ENCODE results near the gene EIF3D.

EIF3D gene, protein sequence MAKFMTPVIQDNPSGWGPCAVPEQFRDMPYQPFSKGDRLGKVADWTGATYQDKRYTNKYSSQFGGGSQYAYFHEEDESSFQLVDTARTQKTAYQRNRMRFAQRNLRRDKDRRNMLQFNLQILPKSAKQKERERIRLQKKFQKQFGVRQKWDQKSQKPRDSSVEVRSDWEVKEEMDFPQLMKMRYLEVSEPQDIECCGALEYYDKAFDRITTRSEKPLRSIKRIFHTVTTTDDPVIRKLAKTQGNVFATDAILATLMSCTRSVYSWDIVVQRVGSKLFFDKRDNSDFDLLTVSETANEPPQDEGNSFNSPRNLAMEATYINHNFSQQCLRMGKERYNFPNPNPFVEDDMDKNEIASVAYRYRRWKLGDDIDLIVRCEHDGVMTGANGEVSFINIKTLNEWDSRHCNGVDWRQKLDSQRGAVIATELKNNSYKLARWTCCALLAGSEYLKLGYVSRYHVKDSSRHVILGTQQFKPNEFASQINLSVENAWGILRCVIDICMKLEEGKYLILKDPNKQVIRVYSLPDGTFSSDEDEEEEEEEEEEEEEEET

DNA sequence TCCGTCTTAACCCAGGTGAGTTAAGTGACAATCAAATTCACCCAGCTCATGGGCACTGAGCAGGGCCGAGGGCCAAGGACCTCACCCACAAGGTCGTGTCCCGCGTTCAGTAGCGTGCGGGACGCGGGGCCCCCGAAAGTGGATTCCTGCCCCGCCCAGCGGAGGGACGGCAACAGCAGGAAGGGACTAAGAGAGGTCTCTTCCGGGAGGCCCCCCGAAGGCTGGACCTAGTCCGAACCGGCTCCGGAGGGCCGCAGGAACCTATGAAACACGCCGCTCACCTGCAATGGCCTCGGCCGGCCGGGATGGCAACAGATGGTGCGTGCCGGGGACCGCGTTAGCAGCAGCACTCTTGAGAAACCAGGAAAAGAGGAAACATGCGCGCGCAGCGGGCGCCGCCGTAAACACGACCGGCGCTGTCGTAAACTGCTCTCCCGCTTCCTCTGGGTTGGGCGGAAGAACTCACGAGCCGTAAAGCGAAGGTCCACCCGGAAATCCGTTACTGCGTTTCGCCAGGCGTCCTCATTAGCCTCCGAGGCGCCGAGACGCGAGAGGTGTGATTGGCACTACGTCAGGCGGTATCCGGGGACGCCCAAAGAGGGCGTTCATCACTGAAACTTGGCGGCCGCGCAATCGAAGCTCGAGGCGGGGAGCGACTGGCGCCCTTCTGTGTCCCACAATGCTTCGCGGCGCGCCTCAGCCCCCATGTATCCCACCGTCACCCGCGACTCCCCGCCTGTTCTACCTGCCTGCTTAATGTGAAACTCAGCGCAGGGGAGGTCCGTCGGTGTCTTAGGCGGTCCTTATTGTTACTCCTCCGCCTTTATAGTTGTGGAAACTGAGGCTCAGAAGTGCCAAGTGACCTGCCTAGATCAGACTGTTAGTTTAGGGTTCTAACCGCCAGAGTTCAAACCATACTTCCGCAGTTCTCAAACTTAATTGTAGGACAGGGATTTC lies at the start of gene EIF3D:
Gene EIF3D, minus strand, starts transcription at position 372 of the 957 bp plus-strand sequence. CDS start 3,045 bp downstream, outside the sequence.
- DNase-seq, result peak; percentile 93 to 99 (median 97)
- intact Hi-C loops (cut with DNase I), result no loop called here

DNA sequence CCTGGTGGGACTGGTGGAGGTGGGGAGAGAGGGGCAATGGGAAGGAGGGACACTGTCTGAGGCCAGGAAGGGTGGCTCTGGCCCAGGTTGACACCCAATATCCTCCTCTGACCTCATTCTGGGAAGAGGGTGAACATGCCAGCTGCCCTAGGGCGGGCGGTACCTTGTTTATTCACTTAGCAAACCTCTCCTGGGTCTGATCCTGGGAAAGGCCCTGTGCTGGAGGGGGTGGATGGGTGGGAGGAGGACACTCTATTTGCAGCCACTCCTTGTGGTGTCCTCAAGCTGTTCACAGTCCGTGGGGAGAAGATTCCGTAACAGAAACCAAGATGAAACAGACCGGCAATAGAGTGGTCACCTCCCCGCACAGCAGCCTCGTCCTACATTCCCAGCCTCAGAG lies 49.7 kb upstream of the EIF3D start:
- intact Hi-C loops (cut with DNase I), result no loop called here
- no peak for DNase-seq

DNA sequence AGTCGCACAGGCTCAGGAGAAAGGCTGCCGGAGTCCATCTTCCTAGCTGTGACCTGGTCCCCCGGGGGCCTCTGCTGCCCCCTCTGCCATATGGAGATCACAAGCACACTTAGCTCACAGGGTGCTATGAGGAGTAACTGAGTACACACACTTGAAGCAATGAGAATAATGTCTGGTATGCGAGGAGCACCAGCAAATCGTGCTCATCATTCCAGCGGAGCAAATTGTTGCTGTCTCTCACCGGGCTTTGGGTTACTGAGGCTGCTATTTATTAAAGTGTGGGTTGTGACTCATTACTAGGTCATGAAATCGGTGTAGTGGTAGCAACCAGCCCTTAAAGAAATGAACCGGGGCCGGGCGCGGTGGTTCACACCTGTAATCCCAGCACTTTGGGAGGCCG lies 48.1 kb upstream of the EIF3D start:
- intact Hi-C loops (cut with DNase I), result no loop called here
- no peak for DNase-seq

DNA sequence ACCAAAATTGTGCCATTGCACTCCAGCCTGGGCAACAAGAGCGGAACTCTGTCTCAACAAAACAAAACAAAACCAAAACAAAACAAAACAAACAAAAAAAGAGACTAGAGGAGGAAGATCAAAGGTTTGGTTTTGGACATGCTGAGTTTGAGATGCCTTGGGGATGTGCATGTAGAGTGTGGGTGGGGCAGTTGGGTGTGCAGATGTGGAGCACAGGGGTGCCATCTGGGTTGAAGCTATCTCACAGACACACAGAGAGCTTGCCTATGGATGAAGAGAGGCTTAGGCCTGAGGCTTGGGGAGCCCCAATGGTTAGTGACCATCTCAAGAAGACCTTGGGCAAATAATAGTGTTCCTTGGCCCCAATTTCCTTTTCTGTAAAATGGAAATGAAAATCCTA lies 45.8 kb upstream of the EIF3D start:
- no peak for DNase-seq
- intact Hi-C loops (cut with DNase I), result no loop called here

DNA sequence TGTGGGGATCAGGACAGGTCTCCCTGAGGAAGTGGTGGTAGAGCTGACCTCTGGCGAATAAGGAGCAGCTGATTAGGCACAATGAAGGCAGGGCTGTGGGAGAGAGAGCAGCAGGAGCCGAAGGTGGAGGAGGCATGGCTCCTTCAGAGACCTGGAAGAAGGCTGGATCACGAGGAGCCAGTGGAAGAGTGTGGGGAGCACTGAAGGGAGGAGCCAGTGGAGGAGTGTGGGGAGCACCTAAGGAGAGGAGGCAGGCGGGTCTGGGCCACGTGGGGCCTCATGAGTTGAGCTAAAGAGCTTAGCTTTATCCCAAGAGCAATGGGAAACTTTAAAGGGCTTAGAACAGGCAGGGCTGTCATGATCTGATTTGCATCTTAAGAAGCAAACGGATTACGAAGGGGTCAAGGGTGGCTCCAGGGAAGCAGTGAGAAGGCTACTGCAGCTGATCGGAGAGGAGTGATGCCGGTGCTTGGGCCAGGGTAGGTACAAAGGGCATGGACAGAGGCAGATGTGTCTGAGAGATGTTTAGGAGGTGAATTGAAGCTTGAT lies 44.9 kb upstream of the EIF3D start:
- intact Hi-C loops (cut with DNase I), result no loop called here

DNA sequence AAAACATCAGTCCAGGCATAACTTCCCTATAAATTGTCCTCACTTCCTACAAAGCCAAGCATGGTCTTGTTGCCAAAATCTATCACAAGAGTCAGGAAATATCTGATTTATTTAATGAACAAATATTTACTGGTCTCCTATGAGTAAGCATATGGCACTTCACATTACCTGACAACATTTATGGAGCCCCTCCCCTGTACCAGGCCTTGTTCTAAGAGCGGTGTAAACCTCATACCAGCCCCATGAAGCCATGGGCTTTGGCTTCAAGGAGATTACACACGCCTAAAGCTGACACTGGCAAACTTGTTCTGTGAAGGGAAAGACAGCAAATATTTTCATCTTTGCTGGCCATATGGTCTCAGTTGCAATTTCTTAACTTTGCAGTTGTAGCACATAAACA lies 43.0 kb upstream of the EIF3D start:
- intact Hi-C loops (cut with DNase I), result no loop called here

More for the DNA sequence above, 44.9 kb upstream of the EIF3D start:
- DNase-seq, result no peak

DNA sequence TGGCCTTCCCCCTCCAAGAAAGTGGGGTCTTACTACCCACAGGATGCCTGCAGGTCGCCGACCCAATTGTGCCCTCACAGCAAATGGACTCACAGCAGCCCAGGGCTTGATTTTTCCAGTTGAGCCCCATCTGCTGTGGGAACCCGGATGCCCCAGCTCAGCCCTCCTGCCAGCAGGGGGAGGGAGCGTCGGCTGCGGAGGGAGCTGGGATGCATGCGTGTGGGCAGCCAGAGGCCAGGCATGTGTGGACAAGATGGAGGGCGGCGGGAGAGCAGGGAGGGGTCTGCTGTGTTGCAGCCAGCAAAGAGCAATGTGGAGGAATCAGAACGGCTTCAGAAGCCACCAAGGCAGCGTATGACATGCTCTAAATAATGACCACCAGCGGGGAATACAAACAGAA lies 41.0 kb upstream of the EIF3D start:
- intact Hi-C loops (cut with DNase I), result no loop called here
- DNase-seq, result peak in 4 of 42 donors; percentile 20 to 39 (median 32)

More for the DNA sequence above, 43.0 kb upstream of the EIF3D start:
- no peak for DNase-seq

DNA sequence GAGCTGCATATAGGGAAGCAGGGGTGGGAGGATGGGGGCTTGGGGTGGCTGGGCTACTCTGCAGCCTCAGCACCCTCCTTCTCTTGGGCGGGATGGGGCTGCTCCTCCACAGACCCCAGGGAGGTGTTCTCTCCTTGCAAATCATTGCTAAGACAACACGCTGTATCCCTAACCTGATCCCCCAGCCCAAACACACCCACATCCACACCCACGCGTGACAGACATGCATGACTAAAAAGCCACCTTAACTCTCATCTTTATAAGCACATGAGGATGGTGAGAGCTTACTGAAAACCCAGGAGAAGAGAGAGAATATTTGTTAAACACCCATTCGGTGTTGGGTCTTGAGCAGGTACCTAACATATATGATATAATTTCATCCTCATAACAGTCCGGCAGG lies 39.9 kb upstream of the EIF3D start:
- intact Hi-C loops (cut with DNase I), result no loop called here
- peak in 14 of 42 donors; percentile 23 to 71 (median 40) for DNase-seq

DNA sequence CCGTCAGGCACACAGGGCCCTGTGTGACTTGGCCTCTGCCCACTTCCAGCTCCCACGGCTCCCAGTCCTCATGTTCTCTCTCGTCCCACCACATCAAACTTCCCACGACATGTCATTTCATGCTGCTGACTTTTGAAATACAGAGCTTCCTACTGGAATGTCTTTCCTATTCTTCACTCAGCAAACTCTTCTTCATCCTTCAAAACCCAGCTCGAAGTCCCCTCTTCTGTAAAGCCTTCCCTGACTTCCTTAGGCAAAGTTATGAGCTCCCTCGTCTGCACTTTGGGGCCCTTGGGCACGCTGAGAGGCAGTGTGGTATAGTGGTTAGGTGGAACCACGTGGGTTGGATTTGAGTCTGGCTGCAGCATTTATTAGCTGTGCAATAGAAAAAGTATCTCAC lies 37.8 kb upstream of the EIF3D start:
- DNase-seq, result peak in 1 of 42 donors; percentile 21
- intact Hi-C loops (cut with DNase I), result no loop called here

DNA sequence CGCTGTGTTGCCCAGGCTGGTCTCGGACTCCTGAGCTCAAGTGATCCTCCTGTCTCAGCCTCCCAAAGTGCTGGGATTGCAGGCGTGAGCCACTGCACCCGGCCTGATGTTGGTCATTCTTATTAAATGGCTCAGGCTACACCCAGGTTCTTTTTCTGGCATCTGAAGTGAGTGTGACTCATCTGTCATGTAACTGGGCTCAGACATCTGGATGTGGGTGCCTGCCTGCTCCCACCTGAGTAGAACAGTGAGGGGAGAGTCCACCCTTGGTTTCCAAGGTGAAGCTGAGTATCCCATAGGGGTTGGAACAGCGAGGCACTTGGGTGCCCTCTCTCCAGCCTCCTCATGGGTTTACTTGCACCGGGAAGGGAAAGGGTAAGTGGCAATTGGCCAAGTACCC lies 36.7 kb upstream of the EIF3D start:
- DNase-seq, result peak in 1 of 42 donors; percentile 20

DNA sequence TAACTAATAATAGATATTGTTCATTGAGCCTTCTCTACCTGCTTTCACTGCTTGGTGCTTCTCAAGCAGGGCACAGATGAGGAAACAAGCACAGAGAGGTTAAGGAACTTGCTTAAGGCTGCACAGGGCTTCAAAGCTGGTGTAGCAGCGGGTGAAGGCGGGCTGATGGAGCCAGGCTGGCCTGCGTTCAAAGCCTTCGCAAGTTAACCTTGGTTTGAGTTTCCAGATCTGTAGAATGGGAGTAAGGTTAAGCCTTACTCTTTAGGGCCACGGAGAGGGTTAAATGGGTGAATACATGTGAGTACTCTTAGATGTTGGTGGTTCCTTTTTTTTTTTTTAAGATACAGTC lies 36.2 kb upstream of the EIF3D start:
- intact Hi-C loops (cut with DNase I), result no loop called here
- no peak for DNase-seq

More for the DNA sequence above, 36.7 kb upstream of the EIF3D start:
- intact Hi-C loops (cut with DNase I), result no loop called here

DNA sequence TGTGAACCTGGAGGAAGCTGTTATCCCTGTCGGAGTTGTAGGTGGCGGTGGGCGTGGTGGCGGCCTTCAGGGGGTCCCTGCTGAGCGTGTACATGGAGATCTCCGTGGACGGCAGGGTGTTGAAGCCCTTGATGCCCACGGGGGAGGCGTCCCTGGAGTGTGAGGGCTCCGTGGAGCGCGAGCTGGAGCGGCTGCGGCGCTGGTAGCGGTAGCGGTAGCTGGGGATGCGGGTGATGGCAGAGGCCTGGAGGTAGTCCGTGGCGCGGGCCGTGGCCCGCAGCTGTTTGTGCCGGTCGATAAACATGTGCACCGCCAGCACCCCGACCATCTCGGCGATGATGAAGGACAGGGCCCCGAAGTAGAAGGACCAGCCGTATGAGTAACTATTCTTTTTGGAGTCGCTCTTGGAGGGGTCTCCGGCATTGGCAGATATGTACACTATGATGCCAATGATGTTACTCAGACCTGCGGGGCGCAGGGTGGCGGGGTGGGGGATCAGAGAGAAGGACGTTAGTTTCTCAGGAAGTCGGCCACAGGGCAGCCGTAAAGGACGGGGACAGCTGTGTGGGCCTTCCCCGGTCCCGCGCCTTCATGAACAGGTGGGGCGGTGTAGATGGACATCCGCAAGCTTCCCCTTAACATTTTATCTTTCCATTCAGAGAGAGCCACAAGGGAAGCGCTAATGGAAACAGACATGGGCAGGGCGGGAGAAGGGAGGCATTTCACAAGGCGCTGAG lies 35.6 kb upstream of the EIF3D start:
- DNase-seq, result no peak
- intact Hi-C loops (cut with DNase I), result no loop called here

DNA sequence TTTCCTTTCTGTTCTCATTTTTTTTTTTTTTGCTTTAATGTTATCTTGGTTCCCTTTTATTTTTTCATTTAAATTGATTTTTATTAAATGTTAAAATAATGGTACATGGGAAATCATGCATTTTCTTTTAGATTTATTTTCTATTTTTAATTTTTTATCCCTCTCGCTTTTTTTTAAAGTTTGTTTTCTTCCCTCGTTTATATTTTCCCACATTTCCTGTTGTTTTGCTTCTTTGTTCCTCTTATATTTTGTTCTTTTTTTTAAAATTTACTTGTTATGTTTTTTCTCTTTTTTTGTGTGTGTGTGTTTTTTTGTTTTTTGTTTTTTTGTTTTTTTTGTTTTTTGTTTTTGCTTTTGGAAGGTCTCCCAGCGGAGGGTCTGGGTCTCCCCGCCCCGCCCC lies 34.9 kb upstream of the EIF3D start:
- intact Hi-C loops (cut with DNase I), result no loop called here

DNA sequence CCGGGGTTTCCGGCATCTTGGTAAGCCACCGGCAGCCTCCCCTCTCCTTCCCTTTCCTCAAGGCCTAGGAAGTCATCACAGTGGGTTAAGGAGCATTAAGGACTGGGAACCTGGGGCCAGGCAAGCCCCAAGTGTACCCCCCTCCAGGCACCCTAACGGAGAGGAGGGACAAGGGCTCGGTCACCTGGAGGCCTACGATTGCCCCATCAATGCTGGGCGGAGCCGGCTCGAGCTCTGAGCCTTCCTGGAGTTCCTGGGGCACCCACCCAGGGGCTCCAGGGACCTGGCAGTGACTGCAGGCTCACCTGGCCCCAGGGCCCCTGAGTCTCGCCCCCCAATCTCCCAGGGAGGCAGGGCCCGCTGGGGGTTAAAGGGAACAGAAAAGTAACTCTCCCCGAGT lies 34.5 kb upstream of the EIF3D start:
- intact Hi-C loops (cut with DNase I), result no loop called here
- DNase-seq, result no peak

More for the DNA sequence above, 34.9 kb upstream of the EIF3D start:
- no peak for DNase-seq

DNA sequence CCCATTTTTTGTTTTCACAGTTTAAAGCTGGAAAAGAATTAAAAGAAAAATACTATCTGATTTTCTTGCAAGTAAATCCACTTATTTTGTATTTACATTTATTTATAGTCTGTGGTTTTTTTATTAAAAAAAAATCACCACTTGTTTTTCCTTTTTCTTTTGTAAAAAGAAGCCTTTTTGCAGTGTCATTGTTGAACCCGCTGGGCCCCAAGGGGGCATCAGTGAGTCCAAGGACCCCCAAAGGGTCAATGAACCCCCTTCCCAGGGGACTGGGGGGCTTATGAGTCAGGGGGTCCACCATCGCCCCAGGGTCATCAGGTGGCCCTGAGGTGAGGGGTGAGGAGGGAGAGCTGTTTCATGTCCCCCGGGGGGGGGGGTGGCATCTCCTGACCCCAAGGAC lies 34.0 kb upstream of the EIF3D start:
- intact Hi-C loops (cut with DNase I), result no loop called here
- no peak for DNase-seq

DNA sequence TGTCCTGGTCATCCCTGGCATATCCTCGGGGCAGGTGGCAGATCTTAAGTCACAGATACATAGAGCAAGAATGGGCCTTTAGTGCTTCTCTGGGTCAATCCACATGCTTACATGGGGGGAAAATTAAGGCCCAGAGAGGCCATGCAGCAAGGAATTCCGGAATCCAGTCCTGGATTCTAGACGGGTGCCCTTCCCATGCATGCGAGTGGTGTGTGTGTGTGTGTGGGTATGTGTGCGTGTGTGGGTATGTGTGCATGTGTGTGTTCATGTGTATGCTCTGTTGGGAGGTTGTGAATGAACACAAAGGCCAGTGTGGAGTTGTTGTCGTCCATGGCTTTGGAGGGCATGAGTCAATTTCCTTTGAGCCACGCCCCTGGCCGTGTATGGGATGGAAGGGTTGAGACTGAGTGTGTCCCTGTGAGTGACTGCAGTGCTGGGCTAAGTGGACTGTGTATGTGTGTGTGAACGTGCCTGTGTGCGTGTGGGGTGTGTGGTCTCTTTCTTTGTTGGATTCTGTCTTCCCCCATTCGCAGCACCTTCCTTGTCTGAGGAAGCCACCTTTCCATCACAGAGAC lies 33.4 kb upstream of the EIF3D start:
- intact Hi-C loops (cut with DNase I), result no loop called here
- DNase-seq, result no peak

DNA sequence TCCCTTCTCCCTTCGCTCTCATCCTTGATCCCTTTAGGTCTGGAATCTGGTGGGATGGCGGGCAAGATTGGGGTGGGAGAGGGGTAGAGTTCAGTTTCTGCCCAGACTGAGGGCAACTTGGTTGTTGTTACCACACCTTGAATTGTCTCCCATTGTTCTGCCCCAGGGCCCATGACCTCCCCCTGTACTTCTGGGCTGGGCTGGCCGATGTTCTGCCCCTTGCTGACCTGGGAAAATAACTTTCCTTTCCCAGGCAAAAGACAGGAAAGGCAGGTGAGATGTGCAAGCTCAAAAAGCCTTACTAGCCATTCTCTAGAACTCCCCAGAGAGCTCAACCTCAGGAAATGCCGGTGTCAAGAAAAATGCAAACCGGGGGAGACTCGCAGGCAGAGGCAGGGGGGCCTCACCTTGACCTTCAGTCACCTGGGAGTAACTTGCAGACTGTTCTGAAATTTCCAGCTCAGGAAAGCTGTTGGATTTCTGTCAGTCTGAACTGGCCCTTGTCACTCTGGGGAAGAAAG lies 32.4 kb upstream of the EIF3D start:
- intact Hi-C loops (cut with DNase I), result no loop called here

DNA sequence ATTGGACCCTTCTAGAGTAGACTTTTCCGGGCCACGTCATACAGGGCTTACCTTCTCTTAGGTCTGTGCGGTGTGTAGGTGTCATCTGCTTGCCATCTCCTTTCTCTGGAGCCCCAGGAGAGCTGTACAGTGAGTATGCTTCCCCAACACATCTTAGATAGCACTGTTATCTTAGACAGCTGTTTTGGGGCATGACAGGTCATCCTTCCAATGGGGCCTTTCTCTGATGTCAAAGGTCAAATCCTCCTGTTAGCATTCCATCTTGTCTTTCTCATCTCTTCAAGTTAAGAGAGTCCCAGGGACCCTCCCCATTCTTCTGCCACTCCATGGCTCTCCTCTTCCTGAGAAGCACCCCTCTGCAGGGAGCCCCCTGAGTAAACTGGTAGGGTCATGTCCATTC lies 31.0 kb upstream of the EIF3D start:
- intact Hi-C loops (cut with DNase I), result no loop called here
- no peak for DNase-seq

More for the DNA sequence above, 32.4 kb upstream of the EIF3D start:
- no peak for DNase-seq
